Activated CD4-positive, alpha-beta T cell treated with anti-CD3 and anti-CD28 coated beads, Interleukin-2, amount 10 ng/mL, durations not matched to agents 24 days and 14 days (primary cell): Measurements from ENCODE around the gene SLC10A3. TPM values are rescaled to one million over a fixed set of nuclear protein-coding genes. Genes with fewer than 3 reads are reported as not detected.

Source experiments
- DNase-seq: peaks from one replicate; pipeline ENCODE4 v3.0.0; 2022
- H3K27ac Mint-ChIP-seq: one replicate; pipeline ENCODE4 v1.8.0; 2022; ENCODE audit warnings: mild to moderate bottlenecking, mixed read lengths
- H3K27me3 Mint-ChIP-seq: one replicate; pipeline ENCODE4 v1.8.0; 2022; ENCODE audit warnings: mixed read lengths
- H3K36me3 Mint-ChIP-seq: one replicate; pipeline ENCODE4 v1.8.0; 2022; ENCODE audit warnings: low read depth, mild to moderate bottlenecking, mixed read lengths
- H3K4me1 Mint-ChIP-seq: one replicate; pipeline ENCODE4 v1.8.0; 2021; ENCODE audit warnings: mixed read lengths
- H3K4me3 Mint-ChIP-seq: one replicate; pipeline ENCODE4 v1.8.0; 2022; ENCODE audit warnings: mild to moderate bottlenecking, moderate library complexity, mixed read lengths
- H3K9me3 Mint-ChIP-seq: one replicate; pipeline ENCODE4 v1.8.0; 2021; ENCODE audit warnings: mixed read lengths
- intact Hi-C: fragments of 100-400 bp; cut with micrococcal nuclease; formaldehyde crosslinking; loops from one replicate; pipeline ENCODE4 v1.15.1; 2023
- total RNA-seq: library from RNA; stranded (reverse); gene quantifications from 2 replicates; pipeline ENCODE4 v1.2.3, GENCODE V29; 2022

The SLC10A3 gene
- total RNA-seq, 1 donor from 2014 or later, result 18.2 TPM

GRCh38 chrX:154470914-154471568 lies 19.4 kb downstream of the SLC10A3 start:
- H3K9me3 Mint-ChIP-seq, result no peaks in the 10 kb centered on the region
- no peak for DNase-seq
- H3K4me3 Mint-ChIP-seq, result no peak overlapping the region
- no peak overlapping the region for H3K27ac Mint-ChIP-seq
- intact Hi-C loops, result no loop called here
- peaks cover 11% of the 10 kb centered on the region for H3K36me3 Mint-ChIP-seq
- H3K4me1 Mint-ChIP-seq, result peaks cover 5% of the 10 kb centered on the region
- no peaks in the 10 kb centered on the region for H3K27me3 Mint-ChIP-seq

GRCh38 chrX:154470434-154470833 lies 20.0 kb downstream of the SLC10A3 start:
- DNase-seq, result no peak
- Mint-ChIP-seq H3K4me1 (peaks cover 2% of the 10 kb centered on the region), H3K27ac (no peak overlapping the region), H3K9me3 (no peaks in the 10 kb centered on the region), H3K4me3 (no peak overlapping the region), H3K27me3 (no peaks in the 10 kb centered on the region), H3K36me3 (peaks cover 9% of the 10 kb centered on the region)
- intact Hi-C loops, result no loop called here

DNA sequence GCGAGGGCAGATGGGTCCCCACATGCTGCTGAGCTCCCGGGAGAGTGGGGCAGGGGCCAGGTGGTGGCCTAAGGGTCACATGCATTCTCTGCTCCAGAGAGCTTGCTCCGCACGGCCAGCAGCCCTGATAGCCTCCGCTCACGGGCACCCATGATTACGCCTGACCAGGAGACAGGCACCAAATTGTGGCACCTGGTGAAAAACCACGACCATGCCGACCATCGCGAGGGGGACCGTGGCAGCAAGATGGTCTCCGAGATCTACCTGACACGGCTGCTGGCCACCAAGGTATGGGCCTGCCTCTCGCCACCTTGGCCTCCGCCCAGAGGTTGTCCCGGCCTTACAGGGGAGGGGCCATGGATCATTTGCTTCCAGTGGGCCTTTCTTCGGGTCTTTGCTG lies 20.5 kb downstream of the SLC10A3 start:
- no peak for DNase-seq
- Mint-ChIP-seq H3K36me3 (peaks cover 7% of the 10 kb centered on the region), H3K9me3 (no peaks in the 10 kb centered on the region), H3K27me3 (no peaks in the 10 kb centered on the region), H3K4me1 (no peaks in the 10 kb centered on the region), H3K27ac (no peak overlapping the region), H3K4me3 (no peak overlapping the region)
- intact Hi-C loops, result no loop called here

GRCh38 chrX:154469114-154469513 lies 21.3 kb downstream of the SLC10A3 start:
- DNase-seq, result no peak
- no peak overlapping the region for H3K4me3 Mint-ChIP-seq
- intact Hi-C loops, result no loop called here
- peaks cover 7% of the 10 kb centered on the region for H3K36me3 Mint-ChIP-seq
- no peaks in the 10 kb centered on the region for H3K27me3 Mint-ChIP-seq
- no peak overlapping the region for H3K27ac Mint-ChIP-seq
- H3K4me1 Mint-ChIP-seq, result no peaks in the 10 kb centered on the region
- H3K9me3 Mint-ChIP-seq, result no peaks in the 10 kb centered on the region

DNA sequence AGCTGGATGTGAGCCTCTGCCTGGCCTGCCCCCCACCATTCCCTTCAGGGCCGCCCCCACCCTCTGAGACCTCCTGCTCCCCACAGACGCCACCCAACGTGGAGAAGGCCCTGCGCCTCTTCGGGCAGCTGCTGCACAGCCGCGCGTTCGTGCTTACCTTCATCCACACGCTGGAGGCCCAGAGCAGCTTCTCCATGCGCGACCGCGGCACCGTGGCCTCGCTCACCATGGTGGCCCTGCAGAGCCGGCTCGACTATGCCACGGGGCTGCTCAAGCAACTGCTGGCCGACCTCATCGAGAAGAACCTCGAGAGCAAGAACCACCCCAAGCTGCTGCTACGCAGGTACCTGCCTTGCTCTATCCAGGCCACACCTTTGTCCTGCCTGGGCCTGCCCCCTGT lies 22.2 kb downstream of the SLC10A3 start:
- Mint-ChIP-seq H3K4me1 (no peaks in the 10 kb centered on the region), H3K36me3 (peaks cover 5% of the 10 kb centered on the region), H3K9me3 (no peaks in the 10 kb centered on the region), H3K4me3 (no peak overlapping the region), H3K27ac (no peak overlapping the region), H3K27me3 (no peaks in the 10 kb centered on the region)
- DNase-seq, result no peak
- intact Hi-C loops, result no loop called here

DNA sequence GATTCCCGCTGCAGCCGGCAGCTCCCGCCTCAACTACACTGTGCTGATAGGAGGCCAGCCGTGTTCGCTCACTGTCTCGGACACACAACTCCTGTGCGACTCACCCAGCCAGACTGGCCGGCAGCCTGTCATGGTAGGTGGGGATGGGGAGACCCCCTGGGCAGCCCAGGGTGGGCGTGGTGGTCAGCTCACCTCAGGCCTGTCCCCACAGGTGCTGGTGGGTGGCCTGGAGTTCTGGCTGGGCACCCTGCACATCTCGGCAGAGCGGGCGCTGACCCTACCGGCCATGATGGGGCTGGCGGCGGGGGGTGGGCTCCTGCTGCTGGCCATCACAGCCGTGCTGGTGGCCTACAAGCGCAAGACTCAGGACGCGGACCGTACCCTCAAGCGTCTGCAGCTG lies 22.9 kb downstream of the SLC10A3 start:
- intact Hi-C loops, result no loop called here
- peaks cover 3% of the 10 kb centered on the region for H3K36me3 Mint-ChIP-seq
- H3K27me3 Mint-ChIP-seq, result no peaks in the 10 kb centered on the region
- no peak overlapping the region for H3K27ac Mint-ChIP-seq
- H3K4me3 Mint-ChIP-seq, result no peak overlapping the region
- DNase-seq, result no peak
- H3K9me3 Mint-ChIP-seq, result no peaks in the 10 kb centered on the region
- H3K4me1 Mint-ChIP-seq, result no peaks in the 10 kb centered on the region

- H3K36me3 Mint-ChIP-seq, result peaks cover 4% of the 10 kb centered on the region
- no peak overlapping the region for H3K4me3 Mint-ChIP-seq
- intact Hi-C loops, result no loop called here
- no peak for DNase-seq
- H3K27me3 Mint-ChIP-seq, result no peaks in the 10 kb centered on the region
- H3K27ac Mint-ChIP-seq, result no peak overlapping the region
- H3K9me3 Mint-ChIP-seq, result no peaks in the 10 kb centered on the region
- H3K4me1 Mint-ChIP-seq, result no peaks in the 10 kb centered on the region
These were observed 23.5 kb downstream of the SLC10A3 start for GRCh38 chrX:154466907-154467306.

- DNase-seq, result no peak
- H3K27ac Mint-ChIP-seq, result no peak overlapping the region
- no peaks in the 10 kb centered on the region for H3K27me3 Mint-ChIP-seq
- H3K36me3 Mint-ChIP-seq, result peaks cover 7% of the 10 kb centered on the region
- no peaks in the 10 kb centered on the region for H3K9me3 Mint-ChIP-seq
- intact Hi-C loops, result no loop called here
- H3K4me1 Mint-ChIP-seq, result no peaks in the 10 kb centered on the region
- no peak overlapping the region for H3K4me3 Mint-ChIP-seq
These were observed 24.4 kb downstream of the SLC10A3 start for GRCh38 chrX:154466036-154466435.

DNA sequence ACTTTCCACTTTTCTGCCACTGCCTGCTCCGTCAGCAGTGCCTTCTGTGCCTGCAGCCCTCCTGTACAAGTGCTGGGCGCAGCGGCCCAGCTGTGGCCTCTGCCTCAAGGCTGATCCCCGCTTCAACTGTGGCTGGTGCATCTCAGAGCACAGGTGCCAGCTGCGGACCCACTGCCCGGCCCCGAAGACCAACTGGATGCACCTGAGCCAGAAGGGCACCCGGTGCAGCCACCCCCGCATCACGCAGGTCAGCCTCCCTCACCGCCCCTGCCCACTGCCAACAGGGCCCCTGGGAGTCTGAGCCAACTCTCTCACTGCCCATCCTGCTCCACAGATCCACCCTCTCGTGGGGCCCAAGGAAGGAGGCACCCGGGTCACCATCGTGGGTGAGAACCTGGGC lies 24.8 kb downstream of the SLC10A3 start:
- Mint-ChIP-seq H3K4me3 (no peak overlapping the region), H3K4me1 (no peaks in the 10 kb centered on the region), H3K27me3 (no peaks in the 10 kb centered on the region), H3K27ac (no peak overlapping the region), H3K9me3 (no peaks in the 10 kb centered on the region), H3K36me3 (peaks cover 8% of the 10 kb centered on the region)
- intact Hi-C loops, result no loop called here
- DNase-seq, result no peak

- H3K4me3 Mint-ChIP-seq, result no peak overlapping the region
- H3K4me1 Mint-ChIP-seq, result no peaks in the 10 kb centered on the region
- intact Hi-C loops, result no loop called here
- no peaks in the 10 kb centered on the region for H3K27me3 Mint-ChIP-seq
- H3K9me3 Mint-ChIP-seq, result no peaks in the 10 kb centered on the region
- no peak overlapping the region for H3K27ac Mint-ChIP-seq
- DNase-seq, result no peak
- H3K36me3 Mint-ChIP-seq, result peaks cover 8% of the 10 kb centered on the region
These were observed 25.5 kb downstream of the SLC10A3 start for GRCh38 chrX:154464806-154465365.

- intact Hi-C loops, result no loop called here
- peaks cover 8% of the 10 kb centered on the region for H3K36me3 Mint-ChIP-seq
These were observed 26.7 kb downstream of the SLC10A3 start for GRCh38 chrX:154463611-154464220.

DNA sequence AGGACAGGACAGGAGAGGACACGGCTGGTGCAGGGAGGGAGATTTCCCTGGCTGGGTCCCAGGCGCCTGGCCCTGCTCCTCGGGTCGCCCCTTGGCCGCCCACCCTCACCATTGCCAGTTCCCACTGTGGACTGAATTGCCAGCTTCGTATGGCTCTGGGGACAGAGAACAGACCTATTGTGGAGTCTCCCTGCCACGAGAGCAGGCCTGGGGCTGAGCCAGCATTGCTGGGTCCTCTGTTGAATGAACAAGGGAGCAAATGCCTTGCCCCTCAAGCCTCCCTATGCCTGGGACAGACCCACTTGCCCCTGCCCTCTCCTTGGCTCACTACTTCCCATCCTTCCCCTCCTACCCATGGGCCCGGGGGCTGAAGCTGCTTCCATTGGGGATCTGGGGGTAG lies 28.0 kb downstream of the SLC10A3 start:
- Mint-ChIP-seq H3K4me1 (peaks cover 3% of the 10 kb centered on the region), H3K27me3 (no peaks in the 10 kb centered on the region), H3K36me3 (peaks cover 8% of the 10 kb centered on the region), H3K27ac (no peak overlapping the region), H3K9me3 (no peaks in the 10 kb centered on the region), H3K4me3 (no peak overlapping the region)
- no peak for DNase-seq
- intact Hi-C loops, result no loop called here

More at GRCh38 chrX:154463611-154464220, 26.7 kb downstream of the SLC10A3 start:
- no peaks in the 10 kb centered on the region for H3K27me3 Mint-ChIP-seq
- DNase-seq, result no peak
- peaks cover 2% of the 10 kb centered on the region for H3K4me1 Mint-ChIP-seq
- H3K9me3 Mint-ChIP-seq, result no peaks in the 10 kb centered on the region
- H3K27ac Mint-ChIP-seq, result no peak overlapping the region
- no peak overlapping the region for H3K4me3 Mint-ChIP-seq

- DNase-seq, result no peak
- Mint-ChIP-seq H3K27ac (no peak overlapping the region), H3K27me3 (no peaks in the 10 kb centered on the region), H3K9me3 (no peaks in the 10 kb centered on the region), H3K4me1 (peaks cover 6% of the 10 kb centered on the region), H3K4me3 (peak overlapping the region; percentile 49), H3K36me3 (peaks cover 8% of the 10 kb centered on the region)
- intact Hi-C loops, result no loop called here
These were observed 30.1 kb downstream of the SLC10A3 start for GRCh38 chrX:154460326-154460725.

DNA sequence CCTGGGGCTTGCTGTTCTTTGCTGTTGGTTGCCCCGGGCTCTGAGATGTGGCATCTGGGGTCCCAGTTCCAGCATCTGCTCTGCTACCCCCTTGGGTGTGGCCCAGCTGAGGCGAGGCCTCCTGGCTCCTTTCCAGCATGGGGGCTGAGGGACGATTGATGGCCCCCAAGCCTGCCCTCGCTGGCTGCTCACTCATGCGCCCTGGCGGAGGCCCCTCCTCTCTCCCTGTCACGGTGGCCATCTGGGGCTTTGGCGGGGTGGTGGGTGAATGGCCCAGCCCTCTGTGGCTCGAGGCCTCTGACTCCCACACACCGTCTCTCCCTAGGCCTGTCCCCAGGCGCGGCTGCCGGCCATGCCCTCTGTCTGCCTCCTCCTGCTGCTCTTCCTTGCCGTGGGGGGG lies 30.6 kb downstream of the SLC10A3 start:
- no peaks in the 10 kb centered on the region for H3K9me3 Mint-ChIP-seq
- intact Hi-C loops, result loop anchor here (1.0 kb wide), 1 partner anchor 16 kb away; the partner anchor contains the start of gene FAM50A
- H3K27ac Mint-ChIP-seq, result no peak overlapping the region
- no peak for DNase-seq
- H3K4me3 Mint-ChIP-seq, result peak overlapping the region; percentile 49
- H3K4me1 Mint-ChIP-seq, result peaks cover 6% of the 10 kb centered on the region
- peaks cover 8% of the 10 kb centered on the region for H3K36me3 Mint-ChIP-seq
- no peaks in the 10 kb centered on the region for H3K27me3 Mint-ChIP-seq
